Measurements from ENCODE around the gene ASTN2. TPM values are rescaled to one million over a fixed set of nuclear protein-coding genes. Genes with fewer than 3 reads are reported as not detected.

Gene ASTN2
- total RNA-seq, 2 experiments from 2014 or later: 1.7 to 4.2 TPM

DNA sequence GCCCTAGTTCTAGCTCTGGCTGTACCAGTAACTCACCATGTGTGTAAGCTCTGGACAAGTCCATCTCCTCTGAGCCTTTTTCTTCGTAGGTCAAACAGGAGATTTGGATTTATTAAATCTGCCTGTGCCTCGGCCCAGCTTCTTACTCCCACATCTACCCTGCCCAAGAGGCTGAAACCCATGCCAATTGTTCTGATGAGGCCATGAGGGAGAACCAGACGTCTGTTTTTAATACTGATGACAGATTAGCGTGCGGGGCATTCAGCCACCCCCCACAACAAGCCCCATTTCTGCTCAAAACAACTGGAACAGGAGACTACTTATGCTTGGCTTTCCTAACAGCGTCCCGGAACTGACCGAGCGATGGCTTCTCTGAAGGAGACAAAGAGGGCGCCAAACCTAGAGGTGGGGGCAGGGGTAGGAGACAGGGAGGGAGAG, 808.9 kb downstream of the ASTN2 start:
- TF ChIP-seq EZH2phosphoT487 (IDR thresholded peaks at IDR 0.05; ENCODE audit: borderline replicate concordance, low read depth, low read length): no peak
- TF ChIP-seq CTCF (conservative IDR thresholded peaks at IDR 0.05; ENCODE audit: low read length): no peak
- Histone ChIP-seq H3K27ac (ENCODE audit: low read depth, low read length, poor library complexity, severe bottlenecking) (no peak overlapping the region), H2AFZ (ENCODE audit: low read length) (no peak overlapping the region), H3K4me3 (ENCODE audit: low read depth, low read length, poor library complexity, severe bottlenecking) (no peak overlapping the region), H4K20me1 (ENCODE audit: insufficient read depth, low read length) (no peaks in the 10 kb centered on the region), H3K79me2 (ENCODE audit: insufficient read depth, low read depth, low read length) (no peaks in the 10 kb centered on the region), H3K4me1 (ENCODE audit: insufficient read depth, low read length, poor library complexity, severe bottlenecking) (no peaks in the 10 kb centered on the region), H3K4me2 (ENCODE audit: low read length) (no peak overlapping the region), H3K9me2 (ENCODE audit: insufficient read depth, low read length) (no peaks in the 10 kb centered on the region), H3K36me3 (ENCODE audit: insufficient read depth, low read length) (no peaks in the 10 kb centered on the region), H3K9me3 (ENCODE audit: low read length) (no peaks in the 10 kb centered on the region)
- no peak for DNase-seq (ENCODE audit: low spot score)
- intact Hi-C loops (cut with micrococcal nuclease; ENCODE audit: unreplicated experiment): no loop called here
- BruUV-seq (replicated peaks): no TSS peak
- ChIA-PET POLR2A (no interaction called here), CTCF (ENCODE audit: unreplicated experiment) (no interaction called here)

- DNase-seq (ENCODE audit: low spot score): no peak
- H3K9me3 ChIP-seq (ENCODE audit: low read length): no peaks in the 10 kb centered on the region
- no TSS peak for BruUV-seq (replicated peaks)
- intact Hi-C loops (cut with micrococcal nuclease; ENCODE audit: unreplicated experiment): no loop called here
- TF ChIP-seq EZH2phosphoT487 (IDR thresholded peaks at IDR 0.05; ENCODE audit: borderline replicate concordance, low read depth, low read length): no peak
- TF ChIP-seq CTCF (conservative IDR thresholded peaks at IDR 0.05; ENCODE audit: low read length): no peak
- H3K9me2 ChIP-seq (ENCODE audit: insufficient read depth, low read length): no peaks in the 10 kb centered on the region
- no peaks in the 10 kb centered on the region for H3K4me1 ChIP-seq (ENCODE audit: insufficient read depth, low read length, poor library complexity, severe bottlenecking)
- H2AFZ ChIP-seq (ENCODE audit: low read length): no peak overlapping the region
- H4K20me1 ChIP-seq (ENCODE audit: insufficient read depth, low read length): no peaks in the 10 kb centered on the region
- H3K4me2 ChIP-seq (ENCODE audit: low read length): no peak overlapping the region
- CTCF ChIA-PET (ENCODE audit: unreplicated experiment): no interaction called here
- H3K36me3 ChIP-seq (ENCODE audit: insufficient read depth, low read length): no peaks in the 10 kb centered on the region
- no peaks in the 10 kb centered on the region for H3K79me2 ChIP-seq (ENCODE audit: insufficient read depth, low read depth, low read length)
- H3K27ac ChIP-seq (ENCODE audit: low read depth, low read length, poor library complexity, severe bottlenecking): no peak overlapping the region
- POLR2A ChIA-PET: no interaction called here
- no peak overlapping the region for H3K4me3 ChIP-seq (ENCODE audit: low read depth, low read length, poor library complexity, severe bottlenecking)
Observed at GRCh38 chr9:116605060-116605459, 809.8 kb downstream of the ASTN2 start.

DNA sequence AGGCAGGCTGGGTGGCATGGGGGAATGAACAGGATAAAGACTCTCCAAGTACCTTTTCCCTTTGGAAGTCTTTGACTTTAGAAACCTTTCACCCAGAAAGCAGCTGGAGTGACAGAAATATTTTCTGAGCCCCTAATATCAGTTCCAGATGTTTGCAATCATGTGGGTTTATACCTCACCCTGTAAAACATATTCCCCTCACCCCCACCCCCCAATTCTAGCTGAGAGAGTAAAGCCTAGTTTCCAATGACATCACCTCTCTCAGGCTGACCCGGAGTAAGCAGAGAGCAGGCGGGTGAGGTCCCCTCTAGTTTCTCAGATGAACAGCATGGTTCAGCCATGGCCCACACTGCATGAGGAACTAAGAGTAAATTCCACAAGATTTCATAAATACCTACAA, 810.6 kb downstream of the ASTN2 start:
- no peak overlapping the region for H2AFZ ChIP-seq (ENCODE audit: low read length)
- no peaks in the 10 kb centered on the region for H3K9me2 ChIP-seq (ENCODE audit: insufficient read depth, low read length)
- no peak overlapping the region for H3K4me3 ChIP-seq (ENCODE audit: low read depth, low read length, poor library complexity, severe bottlenecking)
- ChIA-PET CTCF (ENCODE audit: unreplicated experiment) (no interaction called here), POLR2A (no interaction called here)
- no peaks in the 10 kb centered on the region for H3K36me3 ChIP-seq (ENCODE audit: insufficient read depth, low read length)
- no peaks in the 10 kb centered on the region for H3K9me3 ChIP-seq (ENCODE audit: low read length)
- H3K4me1 ChIP-seq (ENCODE audit: insufficient read depth, low read length, poor library complexity, severe bottlenecking): no peaks in the 10 kb centered on the region
- no TSS peak for BruUV-seq (replicated peaks)
- TF ChIP-seq CTCF (conservative IDR thresholded peaks at IDR 0.05; ENCODE audit: low read length): no peak
- no peak for TF ChIP-seq EZH2phosphoT487 (IDR thresholded peaks at IDR 0.05; ENCODE audit: borderline replicate concordance, low read depth, low read length)
- H4K20me1 ChIP-seq (ENCODE audit: insufficient read depth, low read length): no peaks in the 10 kb centered on the region
- H3K4me2 ChIP-seq (ENCODE audit: low read length): no peak overlapping the region
- H3K79me2 ChIP-seq (ENCODE audit: insufficient read depth, low read depth, low read length): no peaks in the 10 kb centered on the region
- no peak for DNase-seq (ENCODE audit: low spot score)
- no peak overlapping the region for H3K27ac ChIP-seq (ENCODE audit: low read depth, low read length, poor library complexity, severe bottlenecking)
- intact Hi-C loops (cut with micrococcal nuclease; ENCODE audit: unreplicated experiment): no loop called here
